ENCODE measurements around the gene BEGAIN.

The BEGAIN gene

GRCh38 chr14:100580316-100581227, 6.6 kb downstream of the BEGAIN start:
- no peak for DNase-seq

GRCh38 chr14:100578552-100578951, 8.7 kb downstream of the BEGAIN start:
- DNase-seq, result no peak

- no peak for DNase-seq
Measured at GRCh38 chr14:100577986-100578431, 9.2 kb downstream of the BEGAIN start.

- no peak for DNase-seq
Measured at GRCh38 chr14:100577321-100577985, 9.8 kb downstream of the BEGAIN start.

GRCh38 chr14:100576091-100577085, 10.8 kb downstream of the BEGAIN start:
- no peak for DNase-seq

GRCh38 chr14:100575266-100575995, 11.8 kb downstream of the BEGAIN start:
- no peak for DNase-seq

- DNase-seq, result no peak
Measured at GRCh38 chr14:100574642-100575031, 12.6 kb downstream of the BEGAIN start.

GRCh38 chr14:100573757-100574641, 13.2 kb downstream of the BEGAIN start:
- DNase-seq, result no peak

GRCh38 chr14:100573002-100573756, 14.0 kb downstream of the BEGAIN start:
- no peak for DNase-seq

GRCh38 chr14:100572543-100572942, 14.7 kb downstream of the BEGAIN start:
- DNase-seq, result no peak

- DNase-seq, result no peak
Measured at GRCh38 chr14:100571837-100572236, 15.4 kb downstream of the BEGAIN start.

GRCh38 chr14:100570726-100571454, 16.3 kb downstream of the BEGAIN start:
- DNase-seq, result no peak

GRCh38 chr14:100569734-100570286, 17.4 kb downstream of the BEGAIN start:
- no peak for DNase-seq

GRCh38 chr14:100568998-100569733, 18.1 kb downstream of the BEGAIN start:
- no peak for DNase-seq

- DNase-seq, result no peak
Measured at GRCh38 chr14:100568164-100568997, 18.8 kb downstream of the BEGAIN start.

GRCh38 chr14:100567877-100568163, 19.4 kb downstream of the BEGAIN start:
- DNase-seq, result no peak

- no peak for DNase-seq
Measured at GRCh38 chr14:100567009-100567876, 20.0 kb downstream of the BEGAIN start.
